Measurements from ENCODE around the gene MOB1A.
"Not testable (repeated sequence)": the region's sequence is repeated elsewhere in the genome, so short reads cannot be mapped to it uniquely, and the experiment has no call there.

Gene MOB1A

GRCh38 chr2:74178211-74179062 lies at the start of gene MOB1A:
MOB1A (minus strand) TSS chr2:74178879; CDS start chr2:74178674, 205 bp downstream.
- peak; percentile 83 to 97 (median 92) for DNase-seq (ENCODE audit: low read depth in 4 of 4, low spot score in 1 of 4)

DNA sequence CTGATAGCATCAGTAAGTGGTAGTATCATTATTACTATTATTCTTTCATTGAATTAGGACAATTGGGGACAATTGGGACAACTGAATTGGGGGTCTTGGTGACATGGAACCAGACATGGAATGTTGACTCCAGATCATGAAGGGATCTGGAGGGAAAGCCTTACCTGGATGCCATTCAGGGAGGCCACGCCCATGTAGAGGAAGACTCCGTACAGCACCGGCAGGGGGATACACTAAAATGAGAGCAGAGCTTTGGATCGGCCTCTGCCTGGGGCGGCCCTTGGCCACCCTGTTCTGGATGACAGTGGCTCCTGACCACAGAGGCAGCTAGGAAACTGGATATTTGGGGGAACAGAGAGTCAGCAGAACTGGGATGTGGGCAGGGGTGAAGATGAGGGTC lies 49.0 kb upstream of the MOB1A start:
- DNase-seq (ENCODE audit: low read depth in 4 of 4, low spot score in 1 of 4), result no peak

GRCh38 chr2:74226648-74227213 lies 48.1 kb upstream of the MOB1A start:
- no peak for DNase-seq (ENCODE audit: low read depth in 4 of 4, low spot score in 1 of 4)

DNA sequence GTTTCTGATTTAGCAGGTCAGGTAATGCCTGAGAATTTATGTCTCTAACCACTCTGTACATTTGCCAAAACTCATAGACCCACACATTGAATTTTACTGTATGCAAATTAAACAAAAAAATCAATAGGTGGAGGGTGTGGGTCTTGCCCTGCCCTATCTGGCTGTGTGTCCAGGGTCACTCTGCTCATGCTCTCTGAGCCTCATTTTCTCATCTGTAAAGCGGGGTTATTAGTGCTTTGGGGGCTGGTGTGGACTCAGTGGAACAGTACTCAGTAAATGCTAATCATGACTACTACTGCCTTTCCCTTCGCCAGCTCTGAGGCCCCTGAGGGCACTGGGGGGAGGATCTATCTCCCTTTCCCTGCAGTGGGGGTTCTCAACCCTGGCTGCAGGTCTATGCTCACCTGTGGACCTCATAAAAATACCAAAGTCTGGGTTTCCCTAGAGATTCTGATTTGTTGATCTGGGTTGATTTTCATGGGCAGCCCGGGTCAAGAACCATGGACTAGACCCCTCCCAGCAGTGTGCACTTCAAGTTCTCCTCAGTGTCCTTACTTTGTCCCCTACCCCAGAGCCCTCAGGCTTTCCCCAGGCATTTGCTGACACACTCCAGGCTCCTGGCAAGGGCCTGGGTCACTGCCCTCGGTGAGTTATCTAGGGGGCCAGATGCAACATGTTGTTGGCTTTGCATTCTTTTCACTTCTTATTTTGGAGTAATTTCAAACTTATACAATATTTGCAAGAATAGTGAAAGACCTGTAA lies 47.2 kb upstream of the MOB1A start:
- no peak for DNase-seq (ENCODE audit: low read depth in 4 of 4, low spot score in 1 of 4)

- no peak for DNase-seq (ENCODE audit: low read depth in 4 of 4, low spot score in 1 of 4)
These were observed 45.5 kb upstream of the MOB1A start for GRCh38 chr2:74223941-74224770.

DNA sequence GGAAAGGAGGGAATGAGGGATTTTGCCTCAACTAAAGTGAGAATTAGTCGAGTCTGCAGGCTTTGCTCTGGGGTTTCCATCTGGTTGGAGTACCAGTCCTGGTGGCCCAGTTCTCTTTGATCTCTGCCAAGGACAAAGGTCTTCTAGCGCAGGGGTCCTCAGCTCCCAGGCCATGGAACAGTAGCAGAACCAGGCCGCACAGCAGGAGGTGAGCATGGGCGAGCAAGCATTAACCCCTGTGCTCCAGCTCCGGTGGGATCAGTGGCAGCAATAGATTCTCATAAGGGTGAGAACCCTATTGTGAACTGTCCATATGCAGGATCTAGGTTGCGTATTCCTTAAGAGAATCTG lies 43.6 kb upstream of the MOB1A start:
- DNase-seq (ENCODE audit: low read depth in 4 of 4, low spot score in 1 of 4), result no peak

DNA sequence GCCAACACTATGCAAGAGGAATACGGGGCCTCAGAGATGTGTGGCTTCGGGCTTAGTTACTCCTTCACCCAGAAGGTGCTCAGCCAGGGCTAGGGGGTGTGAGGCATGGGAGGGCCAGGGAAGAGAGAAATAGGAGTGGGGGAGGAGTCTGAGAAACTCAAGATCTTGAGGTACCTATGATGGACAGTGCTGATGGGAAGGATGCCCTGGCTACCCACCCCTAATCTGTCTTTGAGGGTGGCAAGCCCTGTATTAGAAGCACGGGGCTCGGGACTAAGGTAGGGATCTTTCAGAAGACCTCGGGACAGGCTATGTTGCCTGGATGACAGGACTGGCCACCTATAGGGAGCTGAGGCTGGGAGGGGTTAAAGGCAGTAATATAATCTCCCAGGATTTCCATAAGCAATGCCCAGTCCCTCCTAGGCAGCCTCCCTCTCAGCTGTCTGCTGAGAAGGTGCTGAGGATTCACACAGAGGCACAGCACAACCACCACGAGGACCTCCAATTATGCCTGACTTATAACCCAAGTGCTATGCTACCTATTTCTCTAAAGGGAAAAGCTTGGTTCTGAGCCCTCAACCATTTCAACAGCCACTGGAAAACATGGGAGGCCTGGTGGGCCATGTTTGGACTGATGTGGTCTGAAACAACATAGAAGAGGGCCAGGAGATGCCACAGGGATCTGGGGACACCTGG lies 43.1 kb upstream of the MOB1A start:
- no peak for DNase-seq (ENCODE audit: low read depth in 4 of 4, low spot score in 1 of 4)

GRCh38 chr2:74221091-74221490 lies 42.4 kb upstream of the MOB1A start:
- no peak for DNase-seq (ENCODE audit: low read depth in 4 of 4, low spot score in 1 of 4)

DNA sequence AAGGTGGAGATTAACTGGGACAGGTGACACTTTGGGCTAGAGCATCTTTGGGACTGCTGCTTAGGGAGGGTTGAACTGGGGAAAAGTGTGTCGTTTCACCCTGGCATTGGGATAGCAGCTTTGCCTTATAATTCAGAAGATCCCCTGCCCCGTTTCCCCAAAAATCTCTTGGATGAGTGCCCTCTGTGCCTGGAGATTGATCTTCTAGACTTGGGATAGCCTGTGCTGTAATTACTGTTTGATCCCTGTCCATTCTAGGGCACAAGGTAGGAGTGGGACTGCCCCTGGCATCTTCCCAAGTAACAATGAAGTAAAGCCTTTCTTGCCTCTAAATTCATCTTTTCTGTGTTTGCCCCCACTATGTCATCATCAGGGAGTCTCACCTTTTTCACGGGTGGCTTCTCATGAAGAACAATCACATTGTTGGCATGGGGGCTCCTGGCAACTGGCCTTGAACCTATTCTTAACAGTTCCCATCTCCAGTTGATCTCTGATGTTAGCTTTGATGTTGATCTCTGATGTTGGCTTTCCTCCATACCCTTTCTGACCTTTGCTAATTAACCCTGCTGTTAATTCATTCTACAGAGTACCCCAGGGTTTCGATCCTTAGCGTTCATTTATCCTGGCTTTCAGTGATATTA lies 41.3 kb upstream of the MOB1A start:
- no peak for DNase-seq (ENCODE audit: low read depth in 4 of 4, low spot score in 1 of 4)

GRCh38 chr2:74216642-74217041 lies 38.0 kb upstream of the MOB1A start:
- no peak for DNase-seq (ENCODE audit: low read depth in 4 of 4, low spot score in 1 of 4)

GRCh38 chr2:74215771-74216170 lies 37.1 kb upstream of the MOB1A start:
- not testable (repeated sequence) for DNase-seq (ENCODE audit: low read depth in 4 of 4, low spot score in 1 of 4)

GRCh38 chr2:74212702-74213410 lies 34.2 kb upstream of the MOB1A start:
- DNase-seq (ENCODE audit: low read depth in 4 of 4, low spot score in 1 of 4), result no peak

DNA sequence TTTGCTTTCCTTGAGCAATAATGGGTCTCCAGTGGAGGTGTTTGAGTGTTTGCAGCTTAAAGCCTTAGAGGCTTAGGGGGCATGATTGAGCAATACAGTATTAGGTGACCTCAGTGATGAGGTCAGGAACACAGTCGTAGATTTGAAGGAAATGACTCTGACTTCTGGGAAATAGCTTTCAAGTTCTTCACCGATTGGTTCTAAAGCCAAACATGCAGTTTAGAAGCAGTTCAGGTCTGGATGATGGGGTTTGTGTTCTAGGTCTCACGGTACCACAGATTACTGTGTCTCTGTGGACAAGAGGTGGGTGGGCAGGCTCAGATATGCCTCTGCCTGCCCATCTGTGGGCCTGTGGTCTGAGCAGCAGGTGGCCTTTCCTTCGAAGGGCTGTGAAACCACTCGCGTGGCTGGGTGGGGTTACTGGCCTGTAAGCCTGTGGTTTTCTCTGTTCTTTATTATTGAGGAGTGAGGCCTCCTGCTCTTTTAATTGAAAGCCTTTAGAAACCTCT lies 27.6 kb upstream of the MOB1A start:
- DNase-seq (ENCODE audit: low read depth in 4 of 4, low spot score in 1 of 4), result no peak

GRCh38 chr2:74205596-74205995 lies 26.9 kb upstream of the MOB1A start:
- DNase-seq (ENCODE audit: low read depth in 4 of 4, low spot score in 1 of 4), result no peak

DNA sequence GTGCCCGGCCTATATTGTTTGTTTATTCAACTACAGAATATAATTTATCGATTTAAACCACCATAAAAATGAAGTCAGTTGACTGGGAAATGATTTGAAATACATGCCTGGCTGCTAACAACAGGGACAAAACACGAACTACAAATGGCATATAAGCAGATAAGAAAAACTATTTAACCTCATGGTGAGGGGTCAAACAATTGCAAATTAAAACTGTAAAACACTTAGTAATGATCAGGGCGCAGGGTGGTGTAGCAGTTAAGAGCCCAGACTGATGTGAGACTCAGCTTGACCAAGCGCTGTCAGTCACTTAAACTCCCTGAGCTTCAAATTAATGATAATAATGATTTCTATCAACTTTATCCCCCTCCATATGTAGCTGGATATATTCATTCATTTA lies 26.4 kb upstream of the MOB1A start:
- no peak for DNase-seq (ENCODE audit: low read depth in 4 of 4, low spot score in 1 of 4)

DNA sequence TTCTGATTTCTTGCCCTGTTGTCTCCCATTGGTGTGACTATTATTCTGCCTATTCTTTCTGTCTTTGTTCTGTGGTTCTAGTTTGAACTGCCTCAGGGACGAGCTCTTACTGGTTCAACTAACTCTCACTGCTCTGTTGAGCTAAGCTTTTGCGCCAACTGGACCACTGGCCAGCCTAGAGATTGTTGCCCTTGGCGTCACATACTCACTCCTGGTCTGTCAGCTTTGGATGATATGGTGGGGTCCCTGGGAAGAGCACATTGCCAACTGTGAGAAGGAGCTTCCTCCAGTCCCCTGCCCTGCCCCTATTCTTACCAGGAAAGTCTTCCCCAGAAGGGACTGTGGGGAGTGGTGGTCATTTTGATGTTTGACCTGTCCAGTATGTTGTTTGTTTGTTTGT lies 25.8 kb upstream of the MOB1A start:
- no peak for DNase-seq (ENCODE audit: low read depth in 4 of 4, low spot score in 1 of 4)

DNA sequence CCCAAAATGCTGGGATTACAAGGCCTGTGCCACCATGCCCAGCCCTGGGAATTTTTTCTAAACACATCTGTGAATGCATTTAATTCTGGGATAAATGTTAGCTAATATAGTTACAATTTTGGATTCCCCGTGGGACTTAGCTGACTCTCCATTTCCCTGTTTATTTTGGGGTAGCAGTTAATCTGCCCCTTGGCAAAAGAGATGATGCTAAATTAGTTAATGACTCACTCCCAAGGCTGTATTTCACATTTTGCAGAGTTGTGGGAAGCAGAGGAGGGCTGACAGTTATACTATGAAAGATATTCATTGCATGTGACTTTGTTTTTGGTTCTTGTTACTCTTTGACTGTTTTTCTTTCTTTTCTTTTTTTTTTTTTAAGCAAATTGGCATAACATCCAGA lies 22.9 kb upstream of the MOB1A start:
- no peak for DNase-seq (ENCODE audit: low read depth in 4 of 4, low spot score in 1 of 4)

DNA sequence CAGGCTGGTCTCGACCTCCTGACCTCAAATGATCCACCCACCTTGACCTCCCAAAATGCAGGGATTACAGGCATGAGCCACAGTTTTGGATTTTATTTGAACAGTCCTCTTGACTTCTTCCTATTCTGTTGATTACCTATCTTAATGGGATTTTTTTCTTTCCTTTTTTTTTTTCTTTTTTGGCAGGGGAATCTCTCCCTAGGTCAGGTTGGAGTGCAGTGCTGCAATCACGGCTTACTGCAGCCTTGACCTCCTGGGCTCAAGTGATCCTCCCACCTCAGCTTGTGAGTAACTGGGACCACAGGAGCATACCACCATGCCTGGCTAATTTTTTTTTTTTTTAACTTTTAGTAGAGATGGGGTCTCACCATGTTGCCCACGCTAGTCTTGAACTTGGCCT lies 22.5 kb upstream of the MOB1A start:
- no peak for DNase-seq (ENCODE audit: low read depth in 4 of 4, low spot score in 1 of 4)

GRCh38 chr2:74199871-74200305 lies 21.2 kb upstream of the MOB1A start:
- DNase-seq (ENCODE audit: low read depth in 4 of 4, low spot score in 1 of 4), result no peak
